Parathyroid adenoma (tissue), 2 donors: Measurements from ENCODE around the gene GDE1.
A peak's percentile ranks its signal among the peaks of the same experiment; 100 is the strongest.

Experiments
- H2AFZ ChIP-seq: fragments of 300-600 bp; sonication (generic); one replicate; pipeline ENCODE4 v1.7.0; 2017; ENCODE audit warnings: antibody characterized with exemption, mild to moderate bottlenecking
- H3K27ac ChIP-seq: fragments of 300-600 bp; sonication (generic); one replicate; pipeline ENCODE4 v1.7.0; 2017
- H3K27me3 ChIP-seq: fragments of 300-600 bp; sonication (generic); one replicate; pipeline ENCODE4 v1.7.0; 2017; ENCODE audit warnings: low read length; ENCODE audit not compliant: control insufficient read depth, insufficient read depth
- H3K36me3 ChIP-seq: fragments of 300-600 bp; sonication (generic); one replicate; pipeline ENCODE4 v1.7.0; 2017; ENCODE audit warnings: low read length; ENCODE audit not compliant: control insufficient read depth, insufficient read depth
- H3K4me1 ChIP-seq: fragments of 300-600 bp; sonication (generic); one replicate; pipeline ENCODE4 v1.7.0; 2017; ENCODE audit warnings: control low read depth
- H3K4me2 ChIP-seq: fragments of 300-600 bp; sonication (generic); one replicate; pipeline ENCODE4 v1.7.0; 2017; ENCODE audit warnings: low read length
- H3K4me3 ChIP-seq: fragments of 300-600 bp; sonication (generic); one replicate; pipeline ENCODE4 v1.7.0; 2017; ENCODE audit warnings: low read depth, low read length
- H3K79me2 ChIP-seq: fragments of 300-600 bp; sonication (generic); one replicate; pipeline ENCODE4 v1.7.0; 2017; ENCODE audit warnings: control low read depth
- H3K9ac ChIP-seq: fragments of 300-600 bp; sonication (generic); one replicate; pipeline ENCODE4 v1.7.0; 2017; ENCODE audit warnings: mild to moderate bottlenecking
- H3K9me3 ChIP-seq: fragments of 300-600 bp; sonication (generic); one replicate; pipeline ENCODE4 v1.7.0; 2017; ENCODE audit warnings: low read length; ENCODE audit not compliant: control insufficient read depth
- TF ChIP-seq, protein P1 (sequence below): fragments of 300-600 bp; sonication (generic); IDR thresholded peaks from one replicate; pipeline ENCODE4 v1.7.0; 2017; ENCODE audit warnings: antibody characterized with exemption, mild to moderate bottlenecking
- donor health status: primary hyperparathyroidism.

The GDE1 gene, protein sequence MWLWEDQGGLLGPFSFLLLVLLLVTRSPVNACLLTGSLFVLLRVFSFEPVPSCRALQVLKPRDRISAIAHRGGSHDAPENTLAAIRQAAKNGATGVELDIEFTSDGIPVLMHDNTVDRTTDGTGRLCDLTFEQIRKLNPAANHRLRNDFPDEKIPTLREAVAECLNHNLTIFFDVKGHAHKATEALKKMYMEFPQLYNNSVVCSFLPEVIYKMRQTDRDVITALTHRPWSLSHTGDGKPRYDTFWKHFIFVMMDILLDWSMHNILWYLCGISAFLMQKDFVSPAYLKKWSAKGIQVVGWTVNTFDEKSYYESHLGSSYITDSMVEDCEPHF

DNA sequence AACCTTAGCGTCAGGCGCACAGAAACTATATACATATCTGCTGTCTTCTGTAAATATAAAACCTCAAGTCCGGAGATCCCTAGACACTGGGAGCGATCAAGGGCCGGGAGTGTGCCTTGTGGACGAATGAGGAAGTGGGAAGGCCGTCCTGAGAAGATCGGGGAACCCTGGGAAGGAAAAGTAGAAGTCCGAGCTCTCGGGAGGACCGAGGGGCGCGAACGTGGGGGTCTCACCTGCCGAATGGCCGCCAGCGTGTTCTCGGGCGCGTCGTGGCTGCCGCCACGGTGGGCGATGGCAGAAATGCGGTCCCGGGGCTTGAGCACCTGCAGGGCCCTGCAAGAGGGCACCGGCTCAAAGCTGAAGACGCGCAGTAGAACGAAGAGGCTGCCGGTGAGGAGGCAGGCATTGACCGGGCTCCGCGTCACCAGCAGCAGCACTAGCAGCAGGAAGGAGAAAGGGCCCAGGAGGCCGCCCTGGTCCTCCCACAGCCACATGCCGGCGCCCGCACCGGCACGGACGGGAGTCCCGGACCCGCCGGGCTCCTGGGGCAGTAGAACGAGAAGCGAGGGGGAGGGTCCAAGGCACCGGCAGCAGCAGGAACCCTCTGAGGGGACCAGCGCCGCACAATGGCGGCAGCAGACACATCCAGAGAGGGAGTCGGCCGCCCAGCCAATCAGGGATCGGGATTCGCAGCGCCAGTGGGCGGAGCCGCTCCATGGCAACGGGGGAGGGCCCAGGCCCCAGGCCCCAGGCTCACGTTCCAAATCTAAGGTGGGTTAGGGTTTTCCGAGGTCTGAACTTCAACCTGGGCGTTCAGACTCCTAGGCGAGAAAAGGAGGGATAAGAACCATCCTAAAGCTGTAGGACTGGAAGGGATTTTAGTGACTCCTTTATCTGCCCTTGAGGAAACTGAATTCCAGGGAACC, at the start of gene GDE1:
Gene GDE1, minus strand, starts transcription at position 628 of the 926 bp plus-strand sequence. Its CDS starts 134 bp downstream, at position 494.
- peaks cover 18% of the 10 kb centered on the region for H3K79me2 ChIP-seq
- H2AFZ ChIP-seq, result peak within 1 kb of the TSS; percentile 82
- TF ChIP-seq, protein P1, sequence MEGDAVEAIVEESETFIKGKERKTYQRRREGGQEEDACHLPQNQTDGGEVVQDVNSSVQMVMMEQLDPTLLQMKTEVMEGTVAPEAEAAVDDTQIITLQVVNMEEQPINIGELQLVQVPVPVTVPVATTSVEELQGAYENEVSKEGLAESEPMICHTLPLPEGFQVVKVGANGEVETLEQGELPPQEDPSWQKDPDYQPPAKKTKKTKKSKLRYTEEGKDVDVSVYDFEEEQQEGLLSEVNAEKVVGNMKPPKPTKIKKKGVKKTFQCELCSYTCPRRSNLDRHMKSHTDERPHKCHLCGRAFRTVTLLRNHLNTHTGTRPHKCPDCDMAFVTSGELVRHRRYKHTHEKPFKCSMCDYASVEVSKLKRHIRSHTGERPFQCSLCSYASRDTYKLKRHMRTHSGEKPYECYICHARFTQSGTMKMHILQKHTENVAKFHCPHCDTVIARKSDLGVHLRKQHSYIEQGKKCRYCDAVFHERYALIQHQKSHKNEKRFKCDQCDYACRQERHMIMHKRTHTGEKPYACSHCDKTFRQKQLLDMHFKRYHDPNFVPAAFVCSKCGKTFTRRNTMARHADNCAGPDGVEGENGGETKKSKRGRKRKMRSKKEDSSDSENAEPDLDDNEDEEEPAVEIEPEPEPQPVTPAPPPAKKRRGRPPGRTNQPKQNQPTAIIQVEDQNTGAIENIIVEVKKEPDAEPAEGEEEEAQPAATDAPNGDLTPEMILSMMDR, result peak; percentile 52
- peak within 1 kb of the TSS; percentile 88 for H3K27ac ChIP-seq
- peak within 1 kb of the TSS; percentile 76 for H3K4me3 ChIP-seq
- H3K9ac ChIP-seq, result peak within 1 kb of the TSS; percentile 53
- no peaks in the 10 kb centered on the region for H3K9me3 ChIP-seq
- H3K27me3 ChIP-seq, result no peaks in the 10 kb centered on the region
- peaks cover 17% of the 10 kb centered on the region for H3K4me1 ChIP-seq
- no peaks in the 10 kb centered on the region for H3K36me3 ChIP-seq
- H3K4me2 ChIP-seq, result peak within 1 kb of the TSS; percentile 89

DNA sequence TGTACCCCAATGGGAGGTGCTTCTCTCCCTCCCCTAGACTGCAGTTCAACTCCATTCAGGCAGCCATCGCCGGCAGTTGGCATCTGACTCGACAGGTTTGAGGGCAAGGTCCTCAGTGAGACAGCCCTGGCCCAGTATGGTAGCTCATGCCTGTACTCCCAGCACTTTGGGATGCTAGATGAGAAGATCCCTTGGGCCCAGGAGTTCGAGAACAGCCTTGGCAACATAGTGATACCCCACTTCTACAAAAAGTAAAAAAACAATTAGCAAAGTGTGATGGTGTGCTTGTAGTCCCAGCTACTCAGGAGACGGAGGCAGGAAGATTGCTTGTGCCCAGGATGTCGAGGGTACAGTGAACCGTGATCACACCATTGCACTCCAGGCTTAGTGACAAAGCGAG, 45.7 kb upstream of the GDE1 start:
- Histone ChIP-seq H3K79me2 (peaks cover 4% of the 10 kb centered on the region), H3K9me3 (no peaks in the 10 kb centered on the region), H2AFZ (no peak overlapping the region), H3K36me3 (no peaks in the 10 kb centered on the region), H3K4me2 (no peak overlapping the region), H3K4me1 (no peaks in the 10 kb centered on the region), H3K27ac (no peak overlapping the region), H3K4me3 (no peak overlapping the region), H3K9ac (no peak overlapping the region), H3K27me3 (no peaks in the 10 kb centered on the region)
- TF ChIP-seq, protein P1, result no peak

DNA sequence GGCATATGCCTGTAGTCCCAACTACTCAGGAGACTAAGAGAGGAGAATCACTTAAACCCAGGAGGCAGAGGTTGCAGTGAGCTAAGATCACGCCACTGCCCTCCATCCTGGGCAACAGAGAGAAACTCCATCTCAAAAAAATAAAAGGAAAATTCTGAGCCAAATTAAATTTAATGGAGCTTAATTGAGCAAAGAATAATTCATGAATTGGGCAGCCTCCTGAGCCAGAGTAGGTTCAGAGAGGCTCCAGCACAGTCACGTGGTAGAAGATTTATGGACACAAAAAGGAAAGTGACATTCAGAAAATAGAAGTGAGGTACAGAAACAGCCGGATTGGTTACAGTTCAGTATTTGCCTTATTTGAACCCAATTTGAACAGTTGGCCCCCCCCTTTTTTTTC, 44.5 kb upstream of the GDE1 start:
- TF ChIP-seq, protein P1, result no peak
- H3K27ac ChIP-seq, result no peak overlapping the region
- no peak overlapping the region for H3K4me2 ChIP-seq
- no peaks in the 10 kb centered on the region for H3K79me2 ChIP-seq
- H3K36me3 ChIP-seq, result no peaks in the 10 kb centered on the region
- no peaks in the 10 kb centered on the region for H3K4me1 ChIP-seq
- no peaks in the 10 kb centered on the region for H3K9me3 ChIP-seq
- H3K9ac ChIP-seq, result no peak overlapping the region
- no peak overlapping the region for H3K4me3 ChIP-seq
- no peak overlapping the region for H2AFZ ChIP-seq
- no peaks in the 10 kb centered on the region for H3K27me3 ChIP-seq

DNA sequence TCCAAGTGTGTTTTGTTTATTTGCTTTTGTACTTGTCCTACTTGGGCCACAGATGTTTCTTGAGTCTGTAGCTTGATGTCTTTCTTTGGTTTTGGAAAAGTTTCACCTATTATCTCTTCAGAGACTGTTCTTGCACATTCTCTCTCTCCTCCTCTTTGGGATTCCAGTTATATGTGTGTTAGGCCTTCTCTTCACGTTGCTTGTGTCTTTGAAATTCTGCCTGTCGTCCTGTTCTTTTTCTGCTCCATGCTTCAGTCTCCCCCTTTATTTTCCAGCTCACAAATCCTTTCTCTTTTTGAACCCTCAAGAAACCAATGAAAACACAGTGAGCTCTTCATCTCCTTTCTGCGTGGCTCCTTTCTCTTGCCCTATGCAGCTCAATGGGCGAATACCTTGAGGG, 41.5 kb upstream of the GDE1 start:
- Histone ChIP-seq H3K79me2 (peaks cover 7% of the 10 kb centered on the region), H3K9ac (no peak overlapping the region), H3K4me3 (no peak overlapping the region), H3K4me1 (no peaks in the 10 kb centered on the region), H3K27me3 (no peaks in the 10 kb centered on the region), H3K36me3 (no peaks in the 10 kb centered on the region), H2AFZ (no peak overlapping the region), H3K4me2 (no peak overlapping the region), H3K9me3 (no peaks in the 10 kb centered on the region), H3K27ac (no peak overlapping the region)
- TF ChIP-seq, protein P1, result no peak
